Caco-2 (cell line): Measurements from ENCODE around the gene GRK1. TPM values are rescaled to one million over a fixed set of nuclear protein-coding genes. Genes with fewer than 3 reads are reported as not detected.

Experiments
- BruUV-seq: library from RNA; stranded (reverse); fragments of 400-500 nt; replicated peaks from 2 replicates; lab custom pipeline; 2021; lab: Mats Ljungman, UMichigan
- CTCF ChIA-PET: fragments of 300-600 bp; sonication (Branson Sonifier 250); formaldehyde crosslinking; loops from one replicate; lab custom pipeline; 2022; ENCODE audit warnings: antibody characterized with exemption; lab: Charles Lee
- POLR2A ChIA-PET: fragments of 300-600 bp; sonication (Branson Sonifier 250); formaldehyde crosslinking; loops from one replicate; lab custom pipeline; 2022; ENCODE audit warnings: antibody characterized with exemption; lab: Charles Lee
- DNase-seq, 2 experiments: peaks; one replicate each; pipeline versions ENCODE4 v3.0.0 to v3.0.0-alpha.2; 2020 to 2022
- H3K27me3 ChIP-seq: replicated peaks from 2 replicates; pipeline ENCODE4 v1.6.0; 2011; ENCODE audit warnings: low read length; ENCODE audit not compliant: control insufficient read depth, insufficient read depth
- H3K36me3 ChIP-seq: 2 replicates; pipeline ENCODE4 v1.5.1; 2011; ENCODE audit warnings: low read length; ENCODE audit not compliant: control insufficient read depth, insufficient read depth
- H3K4me1 ChIP-seq: fragments of 250-450 bp; sonication (Bioruptor Pico); 2 replicates; pipeline ENCODE4 v1.5.1; 2020; ENCODE audit warnings: mild to moderate bottlenecking
- H3K4me3 ChIP-seq: 2 replicates; pipeline ENCODE4 v1.5.1; 2011; ENCODE audit warnings: low read depth, mild to moderate bottlenecking, control low read depth, low read length
- H3K9me3 ChIP-seq: fragments of 250-450 bp; sonication (Bioruptor Pico); 2 replicates; pipeline ENCODE4 v1.5.1; 2020; ENCODE audit warnings: mild to moderate bottlenecking, moderate library complexity
- H3K27ac Mint-ChIP-seq: one replicate; pipeline ENCODE4 v1.8.0; 2022; ENCODE audit warnings: mixed read lengths; ENCODE audit not compliant: unreplicated experiment
- H3K27me3 Mint-ChIP-seq: one replicate; pipeline ENCODE4 v1.8.0; 2022; ENCODE audit warnings: mixed read lengths; ENCODE audit not compliant: insufficient read depth, unreplicated experiment
- H3K36me3 Mint-ChIP-seq: one replicate; pipeline ENCODE4 v1.8.0; 2022; ENCODE audit warnings: mild to moderate bottlenecking, mixed read lengths; ENCODE audit not compliant: insufficient read depth, unreplicated experiment
- H3K4me1 Mint-ChIP-seq: one replicate; pipeline ENCODE4 v1.8.0; 2022; ENCODE audit warnings: low read depth, mixed read lengths; ENCODE audit not compliant: unreplicated experiment
- H3K4me3 Mint-ChIP-seq: one replicate; pipeline ENCODE4 v1.8.0; 2022; ENCODE audit warnings: mild to moderate bottlenecking, moderate library complexity, mixed read lengths; ENCODE audit not compliant: unreplicated experiment
- H3K9me3 Mint-ChIP-seq: one replicate; pipeline ENCODE4 v1.8.0; 2022; ENCODE audit warnings: mixed read lengths; ENCODE audit not compliant: unreplicated experiment
- intact Hi-C: fragments of 100-400 bp; cut with micrococcal nuclease; formaldehyde crosslinking; loops from one replicate; pipeline ENCODE4 v1.10.0; 2022; ENCODE audit not compliant: unreplicated experiment
- total RNA-seq: library from RNA; stranded (reverse); gene quantifications from 2 replicates; pipeline ENCODE4 v1.2.3, GENCODE V29; 2022
- TF ChIP-seq, protein P1 (sequence below), 2 experiments: fragments of 200-600 bp in 1 of 2; IDR thresholded peaks; 1 replicate in 1 of 2; 2 replicates in 1 of 2; pipeline versions ENCODE4 v1.5.1 to v1.8.0; 2011 to 2022; ENCODE audit warnings: antibody characterized with exemption in 1 of 2, control low read depth in 1 of 2, inconsistent platforms in 1 of 2, low read depth in 1 of 2, low read length in 1 of 2, mild to moderate bottlenecking in 1 of 2, moderate library complexity in 1 of 2; ENCODE audit not compliant: insufficient read depth in 1 of 2, severe bottlenecking in 1 of 2, unreplicated experiment in 1 of 2

Gene GRK1
- total RNA-seq, 1 experiment from 2014 or later: not detected

DNA sequence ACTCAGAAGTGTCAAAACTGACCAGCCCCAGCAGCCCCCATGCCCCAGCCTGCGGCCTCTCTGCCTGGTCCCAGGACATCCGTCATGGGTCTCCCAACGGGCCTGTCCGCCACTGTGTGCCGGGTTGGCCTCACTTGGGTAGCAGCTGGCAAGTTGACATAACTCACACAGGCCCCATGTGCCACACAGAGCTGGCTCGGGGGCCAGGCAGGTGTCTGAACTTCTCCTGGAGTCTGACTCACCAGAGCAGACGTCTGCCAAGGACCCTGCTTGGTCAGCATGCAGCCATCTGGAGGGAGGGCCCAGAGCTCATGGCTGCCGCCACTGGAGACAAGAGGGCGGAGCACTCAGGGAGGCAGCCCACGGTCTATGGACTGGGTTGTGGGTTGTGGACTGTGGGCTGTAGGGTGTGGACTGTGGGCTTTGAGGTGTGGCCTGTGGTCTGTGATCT, 60.0 kb downstream of the GRK1 start:
- Mint-ChIP-seq H3K4me3 (peak overlapping the region; percentile 50), H3K9me3 (no peaks in the 10 kb centered on the region), H3K27ac (no peak overlapping the region), H3K36me3 (peaks cover 21% of the 10 kb centered on the region), H3K27me3 (peaks cover 3% of the 10 kb centered on the region), H3K4me1 (no peaks in the 10 kb centered on the region)
- CTCF ChIA-PET: no interaction called here
- no TSS peak for BruUV-seq
- no peaks in the 10 kb centered on the region for H3K27me3 ChIP-seq
- POLR2A ChIA-PET: no interaction called here
- peaks cover 11% of the 10 kb centered on the region for H3K9me3 ChIP-seq
- no peaks in the 10 kb centered on the region for H3K36me3 ChIP-seq
- intact Hi-C loops: no loop called here
- no peak overlapping the region for H3K4me3 ChIP-seq
- H3K4me1 ChIP-seq: peaks cover 11% of the 10 kb centered on the region
- TF ChIP-seq, protein P1, sequence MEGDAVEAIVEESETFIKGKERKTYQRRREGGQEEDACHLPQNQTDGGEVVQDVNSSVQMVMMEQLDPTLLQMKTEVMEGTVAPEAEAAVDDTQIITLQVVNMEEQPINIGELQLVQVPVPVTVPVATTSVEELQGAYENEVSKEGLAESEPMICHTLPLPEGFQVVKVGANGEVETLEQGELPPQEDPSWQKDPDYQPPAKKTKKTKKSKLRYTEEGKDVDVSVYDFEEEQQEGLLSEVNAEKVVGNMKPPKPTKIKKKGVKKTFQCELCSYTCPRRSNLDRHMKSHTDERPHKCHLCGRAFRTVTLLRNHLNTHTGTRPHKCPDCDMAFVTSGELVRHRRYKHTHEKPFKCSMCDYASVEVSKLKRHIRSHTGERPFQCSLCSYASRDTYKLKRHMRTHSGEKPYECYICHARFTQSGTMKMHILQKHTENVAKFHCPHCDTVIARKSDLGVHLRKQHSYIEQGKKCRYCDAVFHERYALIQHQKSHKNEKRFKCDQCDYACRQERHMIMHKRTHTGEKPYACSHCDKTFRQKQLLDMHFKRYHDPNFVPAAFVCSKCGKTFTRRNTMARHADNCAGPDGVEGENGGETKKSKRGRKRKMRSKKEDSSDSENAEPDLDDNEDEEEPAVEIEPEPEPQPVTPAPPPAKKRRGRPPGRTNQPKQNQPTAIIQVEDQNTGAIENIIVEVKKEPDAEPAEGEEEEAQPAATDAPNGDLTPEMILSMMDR (IDR thresholded peaks at IDR 0.05; ENCODE audit: insufficient read depth in 1 of 2, low read depth in 1 of 2, low read length in 1 of 2, severe bottlenecking in 1 of 2, unreplicated experiment in 1 of 2): no peak
- no peak for DNase-seq

- H3K27me3 Mint-ChIP-seq: peaks cover 3% of the 10 kb centered on the region
- Histone ChIP-seq H3K36me3 (no peaks in the 10 kb centered on the region), H3K27me3 (no peaks in the 10 kb centered on the region), H3K4me3 (no peak overlapping the region), H3K9me3 (peaks cover 20% of the 10 kb centered on the region), H3K4me1 (peaks cover 11% of the 10 kb centered on the region)
- no TSS peak for BruUV-seq
- DNase-seq: no peak
- TF ChIP-seq, protein P1 (IDR thresholded peaks at IDR 0.05; ENCODE audit: insufficient read depth in 1 of 2, low read depth in 1 of 2, low read length in 1 of 2, severe bottlenecking in 1 of 2, unreplicated experiment in 1 of 2): no peak
- CTCF ChIA-PET: interaction anchor here (0.6 kb wide), 1 partner anchor 61 kb away, joined by 3 read pairs; no protein-coding TSS in a partner anchor
- POLR2A ChIA-PET: no interaction called here
- intact Hi-C loops: no loop called here
- peaks cover 21% of the 10 kb centered on the region for H3K36me3 Mint-ChIP-seq
- H3K4me1 Mint-ChIP-seq: no peaks in the 10 kb centered on the region
- no peak overlapping the region for H3K27ac Mint-ChIP-seq
- H3K4me3 Mint-ChIP-seq: no peak overlapping the region
- no peaks in the 10 kb centered on the region for H3K9me3 Mint-ChIP-seq
These were observed 61.6 kb downstream of the GRK1 start for GRCh38 chr13:113728571-113729054.

DNA sequence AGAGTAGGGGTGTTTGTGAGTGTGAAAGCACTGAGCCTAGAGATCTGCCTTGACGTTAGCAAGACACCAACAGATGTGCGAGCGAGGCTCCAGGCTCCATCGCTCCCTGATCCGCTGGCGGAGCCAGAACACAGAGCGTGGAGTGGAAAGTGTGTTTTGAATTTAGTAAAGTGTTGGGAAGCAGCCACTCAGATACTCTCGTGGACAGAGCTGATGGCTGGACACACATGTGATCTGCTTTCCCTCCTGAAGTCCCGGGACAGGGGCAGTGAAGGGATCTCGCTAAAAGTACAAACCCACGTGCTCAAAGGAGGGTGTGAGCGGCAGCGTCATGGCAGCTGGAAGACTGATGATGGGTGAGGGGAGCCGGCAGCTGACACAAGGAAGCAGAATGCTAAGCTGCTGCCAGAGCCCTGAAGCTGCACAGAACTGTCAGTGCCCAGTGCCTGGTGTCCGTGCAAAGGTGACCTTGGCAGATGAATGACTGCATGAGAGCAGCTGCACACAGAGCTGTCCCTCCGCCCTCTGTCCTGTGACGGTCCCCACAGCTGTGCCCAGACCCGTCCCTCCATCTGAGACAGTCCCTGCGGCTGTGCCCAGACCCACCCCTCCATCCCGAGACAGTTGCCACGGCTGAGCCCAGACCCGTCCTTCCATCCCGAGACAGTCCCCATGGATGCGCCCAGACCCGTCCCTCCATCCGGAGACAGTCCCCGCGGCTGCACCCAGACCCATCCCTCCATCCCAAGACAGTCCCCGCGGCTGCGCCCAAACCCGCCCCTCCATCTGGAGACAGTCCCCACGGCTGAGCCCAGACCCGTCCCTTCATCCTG, 62.4 kb downstream of the GRK1 start:
- Mint-ChIP-seq H3K27me3 (peaks cover 3% of the 10 kb centered on the region), H3K27ac (no peak overlapping the region), H3K9me3 (no peaks in the 10 kb centered on the region), H3K4me1 (no peaks in the 10 kb centered on the region), H3K36me3 (peaks cover 25% of the 10 kb centered on the region), H3K4me3 (no peak overlapping the region)
- no TSS peak for BruUV-seq
- no peaks in the 10 kb centered on the region for H3K36me3 ChIP-seq
- TF ChIP-seq, protein P1 (IDR thresholded peaks at IDR 0.05; ENCODE audit: insufficient read depth in 1 of 2, low read depth in 1 of 2, low read length in 1 of 2, severe bottlenecking in 1 of 2, unreplicated experiment in 1 of 2): no peak
- intact Hi-C loops: no loop called here
- peaks cover 10% of the 10 kb centered on the region for H3K4me1 ChIP-seq
- H3K9me3 ChIP-seq: peaks cover 25% of the 10 kb centered on the region
- DNase-seq: no peak
- H3K4me3 ChIP-seq: no peak overlapping the region
- CTCF ChIA-PET: interaction anchor here (0.6 kb wide), 1 partner anchor 62 kb away, joined by 3 read pairs; no protein-coding TSS in a partner anchor
- H3K27me3 ChIP-seq: no peaks in the 10 kb centered on the region
- POLR2A ChIA-PET: no interaction called here
